ENCODE results near the gene ASB3.

Gene ASB3

DNA sequence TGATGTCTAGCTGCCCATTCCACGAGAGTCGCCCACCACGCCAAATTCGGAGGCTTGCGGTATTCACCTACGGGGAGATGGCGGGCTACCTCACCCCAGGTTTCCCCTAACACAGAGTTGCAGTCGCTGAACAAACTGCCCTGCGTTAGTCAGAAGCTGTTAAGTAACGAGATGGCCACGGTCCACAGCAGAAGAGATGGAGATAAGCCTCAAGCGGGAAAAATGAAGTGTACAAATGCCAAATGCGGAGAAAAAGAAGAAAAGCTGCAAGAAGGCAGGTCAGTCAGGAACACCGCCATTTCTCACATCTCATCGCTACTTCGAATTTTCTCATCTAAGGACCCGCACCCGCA, 425 bp downstream of the ASB3 start:
- CTCF ChIA-PET: interaction anchor here (0.7 to 1.1 kb wide), 2 partner anchors 18 to 74 kb away, joined by 5 to 6 read pairs; no protein-coding TSS in a partner anchor
- Histone ChIP-seq H3K27ac (ENCODE audit: extremely low read depth, low read depth, low read length) (peak overlapping the region; percentile 90), H3K4me3 (ENCODE audit: low read depth, low read length) (peak overlapping the region; percentile 87), H3K4me1 (ENCODE audit: control insufficient read depth, insufficient read depth, low read length) (peaks cover 8% of the 10 kb centered on the region; the same call in 1 of the 2 replicates), H3K36me3 (ENCODE audit: control insufficient read depth in 2 of 2, insufficient read depth in 1 of 2, low read length in 2 of 2) (peaks cover 7 to 9% of the 10 kb centered on the region in 2 experiments; a peak in 2 of 3 replicates), H3K9me3 (ENCODE audit: control insufficient read depth, insufficient read depth, low read depth, low read length) (no peaks in the 10 kb centered on the region)
- POLR2A ChIA-PET: interaction anchor here (1.0 to 3.9 kb wide), 3 partner anchors 11 to 199 kb away, joined by 3 to 38 read pairs (median 4); partner anchors contain the start of gene CHAC2
- TF ChIP-seq, protein P1, sequence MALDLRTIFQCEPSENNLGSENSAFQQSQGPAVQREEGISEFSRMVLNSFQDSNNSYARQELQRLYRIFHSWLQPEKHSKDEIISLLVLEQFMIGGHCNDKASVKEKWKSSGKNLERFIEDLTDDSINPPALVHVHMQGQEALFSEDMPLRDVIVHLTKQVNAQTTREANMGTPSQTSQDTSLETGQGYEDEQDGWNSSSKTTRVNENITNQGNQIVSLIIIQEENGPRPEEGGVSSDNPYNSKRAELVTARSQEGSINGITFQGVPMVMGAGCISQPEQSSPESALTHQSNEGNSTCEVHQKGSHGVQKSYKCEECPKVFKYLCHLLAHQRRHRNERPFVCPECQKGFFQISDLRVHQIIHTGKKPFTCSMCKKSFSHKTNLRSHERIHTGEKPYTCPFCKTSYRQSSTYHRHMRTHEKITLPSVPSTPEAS (tag by site-specific recombination; IDR thresholded peaks at IDR 0.05): no peak
- no peak for TF ChIP-seq ZNF585B (tag by site-specific recombination; IDR thresholded peaks at IDR 0.05)
- TF ChIP-seq ZNF211 (tag by site-specific recombination; IDR thresholded peaks at IDR 0.05; ENCODE audit: low read depth): no peak
- no peak for TF ChIP-seq ZFP69B (tag by site-specific recombination; IDR thresholded peaks at IDR 0.05)
- TF ChIP-seq ZNF777 (tag by site-specific recombination; IDR thresholded peaks at IDR 0.05; ENCODE audit: borderline replicate concordance): no peak
- TF ChIP-seq, protein P2, sequence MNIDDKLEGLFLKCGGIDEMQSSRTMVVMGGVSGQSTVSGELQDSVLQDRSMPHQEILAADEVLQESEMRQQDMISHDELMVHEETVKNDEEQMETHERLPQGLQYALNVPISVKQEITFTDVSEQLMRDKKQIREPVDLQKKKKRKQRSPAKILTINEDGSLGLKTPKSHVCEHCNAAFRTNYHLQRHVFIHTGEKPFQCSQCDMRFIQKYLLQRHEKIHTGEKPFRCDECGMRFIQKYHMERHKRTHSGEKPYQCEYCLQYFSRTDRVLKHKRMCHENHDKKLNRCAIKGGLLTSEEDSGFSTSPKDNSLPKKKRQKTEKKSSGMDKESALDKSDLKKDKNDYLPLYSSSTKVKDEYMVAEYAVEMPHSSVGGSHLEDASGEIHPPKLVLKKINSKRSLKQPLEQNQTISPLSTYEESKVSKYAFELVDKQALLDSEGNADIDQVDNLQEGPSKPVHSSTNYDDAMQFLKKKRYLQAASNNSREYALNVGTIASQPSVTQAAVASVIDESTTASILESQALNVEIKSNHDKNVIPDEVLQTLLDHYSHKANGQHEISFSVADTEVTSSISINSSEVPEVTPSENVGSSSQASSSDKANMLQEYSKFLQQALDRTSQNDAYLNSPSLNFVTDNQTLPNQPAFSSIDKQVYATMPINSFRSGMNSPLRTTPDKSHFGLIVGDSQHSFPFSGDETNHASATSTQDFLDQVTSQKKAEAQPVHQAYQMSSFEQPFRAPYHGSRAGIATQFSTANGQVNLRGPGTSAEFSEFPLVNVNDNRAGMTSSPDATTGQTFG (tag by site-specific recombination; IDR thresholded peaks at IDR 0.05; ENCODE audit: borderline replicate concordance): no peak
- no peak for TF ChIP-seq ZNF394 (tag by site-specific recombination; IDR thresholded peaks at IDR 0.05; ENCODE audit: borderline replicate concordance)
- no peak for TF ChIP-seq ZNF274 (IDR thresholded peaks at IDR 0.05; ENCODE audit: low read length)
- no peak for TF ChIP-seq ZNF274 (tag by site-specific recombination; IDR thresholded peaks at IDR 0.05; ENCODE audit: borderline replicate concordance)
- no peak for TF ChIP-seq ZNF175 (tag by site-specific recombination; IDR thresholded peaks at IDR 0.05)
- no peak for TF ChIP-seq ZNF830 (tag by site-specific recombination; IDR thresholded peaks at IDR 0.05; ENCODE audit: low read depth)
- TF ChIP-seq KLF16 (tag by site-specific recombination; IDR thresholded peaks at IDR 0.05): no peak
- no peak for TF ChIP-seq ZNF433 (tag by site-specific recombination; IDR thresholded peaks at IDR 0.05; ENCODE audit: low read depth)
- TF ChIP-seq ZIC2 (tag by site-specific recombination; IDR thresholded peaks at IDR 0.05): no peak
- TF ChIP-seq, protein P3, sequence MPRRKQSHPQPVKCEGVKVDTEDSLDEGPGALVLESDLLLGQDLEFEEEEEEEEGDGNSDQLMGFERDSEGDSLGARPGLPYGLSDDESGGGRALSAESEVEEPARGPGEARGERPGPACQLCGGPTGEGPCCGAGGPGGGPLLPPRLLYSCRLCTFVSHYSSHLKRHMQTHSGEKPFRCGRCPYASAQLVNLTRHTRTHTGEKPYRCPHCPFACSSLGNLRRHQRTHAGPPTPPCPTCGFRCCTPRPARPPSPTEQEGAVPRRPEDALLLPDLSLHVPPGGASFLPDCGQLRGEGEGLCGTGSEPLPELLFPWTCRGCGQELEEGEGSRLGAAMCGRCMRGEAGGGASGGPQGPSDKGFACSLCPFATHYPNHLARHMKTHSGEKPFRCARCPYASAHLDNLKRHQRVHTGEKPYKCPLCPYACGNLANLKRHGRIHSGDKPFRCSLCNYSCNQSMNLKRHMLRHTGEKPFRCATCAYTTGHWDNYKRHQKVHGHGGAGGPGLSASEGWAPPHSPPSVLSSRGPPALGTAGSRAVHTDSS (tag by site-specific recombination; IDR thresholded peaks at IDR 0.05): no peak
- no peak for TF ChIP-seq ZFP37 (tag by site-specific recombination; IDR thresholded peaks at IDR 0.05)
- TF ChIP-seq KLF8 (tag by site-specific recombination; IDR thresholded peaks at IDR 0.05): no peak
- TF ChIP-seq ZNF610 (tag by site-specific recombination; IDR thresholded peaks at IDR 0.05; ENCODE audit: borderline replicate concordance): no peak
- TF ChIP-seq ZNF311 (tag by site-specific recombination; IDR thresholded peaks at IDR 0.05; ENCODE audit: borderline replicate concordance): no peak

DNA sequence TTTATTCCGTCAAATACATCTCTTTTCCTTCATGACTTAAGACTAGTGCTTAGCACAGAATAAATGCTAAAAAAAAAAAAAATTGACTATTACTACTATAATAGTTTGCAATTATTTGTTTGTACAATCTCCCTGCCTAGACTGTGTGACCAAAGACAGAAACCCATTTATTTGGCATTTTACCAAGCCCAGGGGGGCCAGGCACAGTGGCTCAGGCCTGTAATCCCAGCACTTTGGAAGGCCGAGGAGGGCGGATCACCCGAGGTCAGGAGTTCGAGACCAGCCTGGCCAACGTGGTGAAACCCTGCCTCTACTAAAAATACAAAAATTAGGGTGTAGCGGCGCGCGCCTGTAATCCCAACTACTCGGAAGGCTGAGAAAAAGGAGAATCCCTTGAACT, 1.4 kb downstream of the ASB3 start:
- CTCF ChIA-PET: no interaction called here
- POLR2A ChIA-PET: interaction anchor here (1.3 to 3.9 kb wide), 2 partner anchors 17 to 18 kb away, joined by 4 to 38 read pairs; partner anchors contain the start of gene CHAC2
- peaks cover 13 to 17% of the 10 kb centered on the region in 2 experiments; a peak in 2 of 3 replicates for H3K36me3 ChIP-seq (ENCODE audit: control insufficient read depth in 2 of 2, insufficient read depth in 1 of 2, low read length in 2 of 2)
- peaks cover 8% of the 10 kb centered on the region; the same call in 1 of the 2 replicates for H3K4me1 ChIP-seq (ENCODE audit: control insufficient read depth, insufficient read depth, low read length)
- no peak overlapping the region for H3K27ac ChIP-seq (ENCODE audit: extremely low read depth, low read depth, low read length)
- H3K9me3 ChIP-seq (ENCODE audit: control insufficient read depth, insufficient read depth, low read depth, low read length): no peaks in the 10 kb centered on the region
- TF ChIP-seq GLIS1 (tag by site-specific recombination; IDR thresholded peaks at IDR 0.05) (peak; percentile 96), ZBTB17 (tag by site-specific recombination; IDR thresholded peaks at IDR 0.05) (peak; percentile 88), ZNF473 (tag by site-specific recombination; IDR thresholded peaks at IDR 0.05) (no peak), OVOL3 (tag by site-specific recombination; IDR thresholded peaks at IDR 0.05) (no peak), GLIS2 (tag by site-specific recombination; IDR thresholded peaks at IDR 0.05) (0 out of 2 replicates have a peak, but pooled peaks have one; percentile 24), SP7 (tag by site-specific recombination; IDR thresholded peaks at IDR 0.05) (0 out of 2 replicates have a peak, but pooled peaks have one; percentile 19)
- TF ChIP-seq, protein P4, sequence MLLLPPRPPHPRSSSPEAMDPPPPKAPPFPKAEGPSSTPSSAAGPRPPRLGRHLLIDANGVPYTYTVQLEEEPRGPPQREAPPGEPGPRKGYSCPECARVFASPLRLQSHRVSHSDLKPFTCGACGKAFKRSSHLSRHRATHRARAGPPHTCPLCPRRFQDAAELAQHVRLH (tag by site-specific recombination; IDR thresholded peaks at IDR 0.05): 0 out of 2 replicates have a peak, but pooled peaks have one; percentile 37
- TF ChIP-seq, protein P5, sequence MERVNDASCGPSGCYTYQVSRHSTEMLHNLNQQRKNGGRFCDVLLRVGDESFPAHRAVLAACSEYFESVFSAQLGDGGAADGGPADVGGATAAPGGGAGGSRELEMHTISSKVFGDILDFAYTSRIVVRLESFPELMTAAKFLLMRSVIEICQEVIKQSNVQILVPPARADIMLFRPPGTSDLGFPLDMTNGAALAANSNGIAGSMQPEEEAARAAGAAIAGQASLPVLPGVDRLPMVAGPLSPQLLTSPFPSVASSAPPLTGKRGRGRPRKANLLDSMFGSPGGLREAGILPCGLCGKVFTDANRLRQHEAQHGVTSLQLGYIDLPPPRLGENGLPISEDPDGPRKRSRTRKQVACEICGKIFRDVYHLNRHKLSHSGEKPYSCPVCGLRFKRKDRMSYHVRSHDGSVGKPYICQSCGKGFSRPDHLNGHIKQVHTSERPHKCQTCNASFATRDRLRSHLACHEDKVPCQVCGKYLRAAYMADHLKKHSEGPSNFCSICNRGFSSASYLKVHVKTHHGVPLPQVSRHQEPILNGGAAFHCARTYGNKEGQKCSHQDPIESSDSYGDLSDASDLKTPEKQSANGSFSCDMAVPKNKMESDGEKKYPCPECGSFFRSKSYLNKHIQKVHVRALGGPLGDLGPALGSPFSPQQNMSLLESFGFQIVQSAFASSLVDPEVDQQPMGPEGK (tag by site-specific recombination; IDR thresholded peaks at IDR 0.05): 0 out of 2 replicates have a peak, but pooled peaks have one; percentile 23
- H3K4me3 ChIP-seq (ENCODE audit: low read depth, low read length): peak overlapping the region; percentile 87

Measured in HEK293 (cell line).